G401.6 (cell line): ENCODE results near the gene C1GALT1.
"Not testable (repeated sequence)": the region's sequence is repeated elsewhere in the genome, so short reads cannot be mapped to it uniquely, and the experiment has no call there.

ENCODE experiments used
- FAIRE-seq: peaks from 2 replicates; lab custom pipeline; 2012; peaks lifted over from hg19 to GRCh38; lab: Jason Lieb, UNC

The C1GALT1 gene

DNA sequence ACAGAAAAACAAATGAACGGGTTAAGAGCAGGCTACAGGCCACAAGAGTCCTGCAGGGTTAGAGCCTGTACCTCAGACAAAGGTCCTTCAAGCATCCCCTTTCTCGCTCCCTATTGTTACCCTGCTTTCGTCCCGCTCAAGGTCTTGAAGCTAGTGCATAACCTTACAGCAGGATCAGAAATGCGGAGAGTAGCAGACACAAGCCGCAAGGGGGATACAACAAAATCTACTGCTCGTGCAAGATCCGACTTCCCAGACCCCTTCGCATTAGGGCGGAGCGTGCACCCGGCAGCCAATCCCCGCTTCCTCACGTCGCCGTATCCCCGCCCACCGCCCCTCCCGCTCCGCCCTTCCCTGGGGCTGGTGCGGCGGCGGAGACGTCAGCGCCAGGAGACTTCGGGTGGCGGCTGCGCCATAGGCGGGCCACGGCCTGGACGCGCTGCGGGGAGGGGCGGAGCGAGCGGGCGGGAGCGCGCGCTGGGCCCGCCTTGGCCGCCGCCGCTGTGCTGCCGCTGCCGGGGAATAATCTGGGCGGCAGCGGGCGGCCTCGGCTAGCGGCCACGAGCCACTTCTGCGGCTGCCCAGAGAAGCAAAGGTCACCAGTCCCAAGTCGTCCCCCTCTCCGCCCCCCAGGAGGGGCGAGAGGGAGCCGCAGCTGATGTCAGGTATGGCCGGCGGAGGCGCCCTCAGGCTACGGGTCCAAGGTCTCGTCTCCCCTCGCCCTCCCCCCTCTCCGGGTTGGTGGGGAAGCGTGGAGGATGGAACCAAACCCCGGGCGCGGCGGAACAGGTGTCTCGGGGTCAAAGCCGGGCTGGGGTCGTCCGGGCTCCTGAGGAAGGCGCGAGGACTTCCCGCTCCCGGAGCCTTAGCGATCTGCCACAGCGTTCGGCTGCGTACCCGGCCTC is at the start of gene C1GALT1:
Gene C1GALT1 (plus strand): TSS at position 389 of the 905 bp plus-strand sequence. CDS start 51,776 bp downstream, outside the sequence.
- peak; percentile 97 for FAIRE-seq

DNA sequence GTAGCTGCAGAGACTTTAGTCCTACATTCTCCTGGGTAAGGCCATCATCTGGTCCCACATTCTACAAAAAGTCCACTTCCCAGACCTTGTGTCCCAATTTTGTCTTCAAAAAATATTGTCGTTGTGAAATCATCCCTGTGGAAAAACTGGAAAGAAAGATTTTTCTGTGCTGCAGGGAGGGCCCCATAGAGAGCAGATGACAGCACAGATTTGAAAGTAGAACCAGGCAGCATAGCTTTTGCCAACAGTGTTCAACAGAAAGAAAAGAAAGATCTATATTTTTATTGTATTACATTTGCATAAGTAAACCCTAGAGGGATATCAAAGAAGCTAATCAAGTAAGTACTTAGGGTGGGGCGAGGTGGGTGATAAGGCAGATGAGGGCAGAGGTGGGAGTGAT is 48.3 kb upstream of the C1GALT1 start:
- no peak for FAIRE-seq

DNA sequence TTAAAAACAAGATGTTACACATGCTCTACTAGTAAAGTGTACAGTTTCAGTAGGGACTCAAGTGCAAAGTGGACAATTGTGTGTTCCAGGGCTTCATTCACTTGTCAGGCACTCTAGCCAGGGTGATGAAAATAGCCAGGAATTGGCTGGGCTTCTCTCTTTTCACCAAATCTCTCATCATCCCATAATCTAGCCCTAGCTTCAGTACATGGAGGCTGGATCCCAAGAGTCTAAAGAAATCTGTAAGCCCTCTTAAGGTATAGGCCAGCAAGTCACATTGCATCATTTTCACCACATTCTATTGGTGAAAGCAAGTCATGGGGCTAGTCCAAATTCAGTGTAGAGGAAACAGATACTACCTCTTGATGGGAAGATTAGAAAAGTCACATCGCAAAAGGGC is 47.3 kb upstream of the C1GALT1 start:
- no peak for FAIRE-seq

DNA sequence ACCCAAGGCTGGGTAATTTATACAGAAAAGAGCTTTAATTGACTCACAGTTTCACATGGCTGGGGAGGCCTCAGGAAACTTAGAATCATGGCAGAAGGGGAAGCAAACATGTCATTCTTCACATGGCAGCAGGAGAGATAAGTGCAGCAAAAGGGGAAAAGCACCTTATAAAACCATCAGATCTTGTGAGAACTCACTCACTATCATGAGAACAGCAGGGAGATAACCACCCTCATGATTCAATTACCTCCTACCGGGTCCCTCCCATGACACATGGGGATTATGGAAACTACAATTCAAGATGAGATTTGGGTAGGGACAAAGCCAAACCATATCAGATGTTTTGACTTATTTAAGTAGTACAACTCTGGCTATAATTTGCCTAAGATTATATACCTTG is 46.4 kb upstream of the C1GALT1 start:
- not testable (repeated sequence) for FAIRE-seq

DNA sequence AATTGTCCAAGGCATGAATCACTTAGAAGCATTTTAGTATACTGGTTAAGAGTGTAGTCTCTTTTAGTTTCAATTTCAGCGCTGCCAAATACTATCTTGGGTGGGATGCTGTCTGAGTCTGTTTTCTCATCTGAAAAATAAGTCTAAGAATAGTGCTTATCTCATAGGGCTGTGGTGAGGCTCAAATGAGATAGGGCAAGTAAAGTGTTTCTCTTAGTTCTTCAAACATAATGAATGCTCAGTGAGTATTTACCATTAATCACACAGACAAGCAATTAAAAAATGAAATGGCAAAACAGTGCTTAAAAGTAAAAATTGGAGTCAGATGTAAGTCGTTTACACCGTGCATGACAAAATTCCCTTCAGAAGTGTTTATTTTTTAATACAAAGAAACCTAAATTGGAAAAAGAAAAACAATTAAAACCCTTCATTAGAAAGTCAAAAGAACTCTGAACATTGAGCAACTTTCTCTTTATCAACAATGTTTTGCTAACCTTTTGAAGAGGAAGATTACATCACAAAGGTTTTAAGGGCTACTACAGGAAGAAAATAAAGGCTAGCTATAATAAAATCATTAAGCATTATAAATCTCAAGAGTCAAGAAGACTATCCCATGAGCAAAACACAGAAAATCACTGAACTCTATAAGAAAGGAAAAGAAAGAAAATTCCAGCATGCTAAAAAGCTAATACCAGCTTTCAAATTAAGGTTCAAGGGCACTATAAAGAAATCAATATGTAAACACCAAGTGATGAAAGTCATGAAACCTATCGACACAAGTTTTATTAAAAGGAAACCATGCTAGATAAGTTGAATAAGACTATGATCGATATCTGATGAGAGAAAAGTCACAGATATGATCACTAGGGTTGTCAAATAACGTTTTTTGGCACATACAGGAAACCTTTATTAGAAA is 45.6 kb upstream of the C1GALT1 start:
- no peak for FAIRE-seq

DNA sequence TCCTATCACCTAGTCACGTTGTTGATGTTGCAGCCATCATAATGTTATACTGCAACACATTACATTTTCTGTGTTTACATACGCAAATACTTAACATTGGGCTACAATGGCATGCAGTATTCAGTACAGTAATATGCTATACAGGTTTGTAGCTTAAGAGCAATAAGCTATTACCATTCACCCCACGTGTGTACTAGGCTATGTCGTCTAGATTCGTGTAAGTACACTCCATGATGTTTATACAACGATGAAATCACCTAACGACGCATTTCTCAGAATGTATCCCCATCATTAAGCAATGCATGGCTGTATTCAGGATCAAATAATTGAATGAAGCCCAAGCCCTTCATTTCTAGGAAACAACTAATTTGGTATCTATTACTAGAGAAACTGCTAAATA is 43.4 kb upstream of the C1GALT1 start:
- FAIRE-seq: no peak

DNA sequence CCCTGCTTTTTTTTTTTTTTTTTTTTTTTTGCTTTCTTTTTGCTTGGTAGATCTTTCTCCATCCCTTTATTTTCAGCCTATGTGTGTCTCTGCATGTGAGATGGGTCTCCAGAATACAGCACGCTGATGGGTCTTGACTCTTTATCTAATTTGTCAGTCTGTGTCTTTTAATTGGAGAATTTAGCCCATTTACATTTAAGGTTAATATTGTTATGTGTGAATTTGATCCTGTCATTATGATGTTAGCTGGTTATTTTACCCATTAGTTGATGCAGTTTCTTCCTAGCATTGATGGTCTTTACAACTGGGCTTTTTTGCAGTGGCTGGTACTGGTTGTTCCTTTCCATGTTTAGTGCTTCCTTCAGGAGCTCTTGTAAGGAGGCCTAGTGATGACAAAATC is 38.9 kb upstream of the C1GALT1 start:
- not testable (repeated sequence) for FAIRE-seq

DNA sequence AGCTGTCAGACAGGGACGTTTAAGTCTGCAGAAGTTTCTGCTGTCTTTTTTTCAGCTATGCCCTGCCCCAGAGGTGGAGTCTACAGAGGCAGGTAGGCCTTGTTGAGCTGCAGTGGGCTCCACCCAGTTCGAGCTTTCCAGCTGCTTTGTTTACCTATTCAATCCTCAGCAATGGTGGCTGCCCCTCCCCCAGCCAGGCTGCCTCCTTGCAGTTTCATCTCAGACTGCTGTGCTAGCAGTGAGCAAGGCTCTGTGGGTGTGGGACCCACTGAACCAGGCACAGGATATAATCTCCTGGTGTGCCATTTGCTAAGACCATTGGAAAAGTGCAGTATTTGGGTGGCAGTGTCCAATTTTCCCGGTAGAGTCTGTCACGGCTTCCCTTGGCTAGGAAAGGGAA is 37.2 kb upstream of the C1GALT1 start:
- FAIRE-seq: not testable (repeated sequence)

DNA sequence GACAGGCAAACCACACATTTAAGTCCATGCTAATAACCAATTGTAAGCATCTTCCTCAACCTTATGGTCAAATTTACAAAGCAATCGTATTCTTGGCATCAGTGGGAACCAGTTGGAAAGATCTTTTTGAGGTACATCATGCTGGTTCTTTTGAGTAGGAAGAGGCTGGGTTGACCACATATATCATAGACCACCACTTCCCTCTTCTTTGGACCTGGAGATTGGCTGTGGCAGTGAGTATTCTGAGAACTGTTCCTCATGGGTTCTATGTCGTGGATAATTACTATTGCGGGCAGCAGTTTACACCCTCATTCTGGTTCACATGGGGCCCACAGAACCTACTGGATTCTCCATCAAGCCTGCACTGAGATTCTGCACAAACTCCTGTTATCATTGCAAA is 35.5 kb upstream of the C1GALT1 start:
- FAIRE-seq: no peak

DNA sequence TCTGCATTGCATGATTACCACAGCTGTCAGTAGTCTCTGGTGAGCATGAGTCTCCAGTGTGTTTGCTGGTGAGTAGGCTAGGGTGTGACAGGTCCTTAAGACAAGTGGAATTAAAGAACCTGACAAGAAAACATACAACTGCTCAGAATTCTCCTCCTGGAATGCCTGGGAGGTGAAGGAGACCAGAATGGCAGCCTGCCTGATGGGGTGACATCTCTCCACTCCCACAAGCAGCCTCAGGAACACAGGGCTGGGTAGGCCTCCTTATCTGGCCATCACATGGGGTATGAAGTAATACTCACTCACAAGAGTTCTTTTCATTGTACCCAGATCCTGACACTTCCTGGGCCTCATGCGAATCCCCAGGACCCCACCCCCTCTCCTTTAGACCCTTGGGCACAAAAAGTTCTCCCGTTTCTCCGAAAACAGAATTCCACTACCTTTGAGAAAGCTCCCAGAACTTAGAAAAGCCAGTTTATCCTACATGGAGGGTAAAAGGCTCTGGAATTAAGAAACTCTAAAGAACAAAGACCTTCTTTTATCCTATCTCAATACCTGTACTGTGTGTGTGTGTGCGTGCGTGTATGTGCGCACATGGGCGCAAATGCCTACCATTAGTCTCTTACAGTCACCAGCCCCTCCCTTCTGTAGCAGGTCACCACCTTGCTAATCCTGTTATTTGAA is 33.4 kb upstream of the C1GALT1 start:
- FAIRE-seq: no peak

DNA sequence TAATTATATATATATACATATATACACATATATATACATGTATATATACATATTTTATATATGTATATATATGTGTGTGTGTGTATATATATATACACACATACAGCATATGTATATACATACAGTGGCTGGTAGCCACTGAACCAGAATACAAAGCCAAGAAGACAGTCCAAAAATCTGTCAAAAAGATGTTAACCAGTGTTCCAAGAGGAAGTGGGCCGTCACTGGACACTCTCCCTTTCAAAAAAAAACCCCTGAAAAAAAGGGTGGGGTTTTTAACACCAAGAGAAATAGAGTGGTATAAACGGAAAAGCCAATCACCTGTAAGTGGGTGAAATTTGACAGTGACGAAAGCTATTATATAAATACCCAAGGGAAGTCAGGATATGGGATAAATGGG is 31.1 kb upstream of the C1GALT1 start:
- FAIRE-seq: no peak

DNA sequence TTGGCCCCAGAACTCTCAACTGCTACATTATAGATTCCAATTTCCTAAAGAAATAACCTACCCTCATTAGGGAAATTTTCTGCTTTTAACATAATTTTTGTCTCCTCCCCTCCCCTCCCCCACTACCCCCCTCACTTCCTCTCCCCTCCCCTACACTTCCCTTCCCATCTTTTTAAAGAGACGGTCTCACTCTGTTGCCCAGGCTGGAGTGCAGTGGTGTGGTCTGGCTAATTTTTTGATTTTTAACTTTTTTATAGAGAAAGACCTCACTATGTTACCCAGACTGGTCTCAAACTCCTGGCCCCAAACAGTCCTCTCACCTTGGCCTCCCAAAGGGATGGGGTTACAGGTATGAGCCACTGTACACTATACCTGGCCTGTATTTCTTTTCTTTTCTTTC is 30.5 kb upstream of the C1GALT1 start:
- FAIRE-seq: no peak

DNA sequence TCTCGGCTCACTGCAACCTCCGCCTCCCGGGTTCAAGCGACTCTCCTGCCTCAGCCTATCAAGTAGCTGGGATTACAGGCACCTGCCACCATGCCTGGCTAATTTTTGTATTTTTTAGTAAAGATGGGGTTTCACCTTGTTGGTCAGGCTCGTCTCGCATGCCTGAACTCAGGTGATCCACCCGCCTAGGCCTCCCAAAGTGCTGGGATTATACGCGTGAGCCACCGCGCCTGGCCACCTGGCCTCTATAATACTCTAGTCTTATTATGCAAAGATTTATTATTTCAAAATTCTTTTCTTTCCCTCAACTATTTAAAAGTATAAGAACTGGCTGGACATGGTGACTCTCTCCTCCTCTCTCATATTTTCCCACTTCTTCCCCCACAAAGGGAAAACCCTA is 30.0 kb upstream of the C1GALT1 start:
- FAIRE-seq: no peak

DNA sequence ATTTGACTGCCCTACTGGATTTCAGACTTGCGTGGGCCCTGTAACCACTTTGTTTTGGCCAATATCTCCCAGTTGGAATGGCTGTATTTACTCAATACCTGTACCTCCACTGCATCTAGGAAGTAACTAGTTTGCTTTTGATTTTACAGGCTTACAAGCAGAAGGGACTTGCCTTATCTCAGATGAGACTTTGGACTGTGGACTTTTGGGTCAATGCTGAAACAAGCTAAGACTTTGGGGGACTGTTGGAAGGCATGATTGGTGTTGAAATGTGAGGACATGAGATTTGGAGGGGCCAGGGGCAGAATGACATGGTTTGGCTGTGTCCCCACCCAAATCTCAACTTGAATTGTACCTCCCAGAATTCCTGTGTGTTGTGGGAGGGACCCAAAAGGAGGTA is 28.0 kb upstream of the C1GALT1 start:
- FAIRE-seq: not testable (repeated sequence)

DNA sequence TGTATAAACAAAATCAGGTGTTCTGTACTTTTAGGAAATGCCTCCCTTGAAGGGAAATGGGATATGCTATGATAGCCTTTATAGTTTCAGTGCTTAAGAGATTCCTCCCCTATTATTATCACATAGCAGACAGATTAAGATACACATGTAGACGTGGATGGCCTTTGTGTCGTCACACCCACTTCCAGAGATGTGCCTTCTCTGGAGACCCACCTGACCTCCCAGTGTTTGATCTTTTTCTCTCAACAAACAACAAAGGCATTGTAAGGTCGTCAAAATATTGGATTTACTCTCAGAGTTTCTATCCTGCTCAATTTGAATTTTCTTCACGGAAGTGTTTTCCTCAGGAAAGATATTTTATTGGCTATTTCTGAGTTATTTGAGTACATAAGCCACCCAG is 25.7 kb upstream of the C1GALT1 start:
- FAIRE-seq: no peak

DNA sequence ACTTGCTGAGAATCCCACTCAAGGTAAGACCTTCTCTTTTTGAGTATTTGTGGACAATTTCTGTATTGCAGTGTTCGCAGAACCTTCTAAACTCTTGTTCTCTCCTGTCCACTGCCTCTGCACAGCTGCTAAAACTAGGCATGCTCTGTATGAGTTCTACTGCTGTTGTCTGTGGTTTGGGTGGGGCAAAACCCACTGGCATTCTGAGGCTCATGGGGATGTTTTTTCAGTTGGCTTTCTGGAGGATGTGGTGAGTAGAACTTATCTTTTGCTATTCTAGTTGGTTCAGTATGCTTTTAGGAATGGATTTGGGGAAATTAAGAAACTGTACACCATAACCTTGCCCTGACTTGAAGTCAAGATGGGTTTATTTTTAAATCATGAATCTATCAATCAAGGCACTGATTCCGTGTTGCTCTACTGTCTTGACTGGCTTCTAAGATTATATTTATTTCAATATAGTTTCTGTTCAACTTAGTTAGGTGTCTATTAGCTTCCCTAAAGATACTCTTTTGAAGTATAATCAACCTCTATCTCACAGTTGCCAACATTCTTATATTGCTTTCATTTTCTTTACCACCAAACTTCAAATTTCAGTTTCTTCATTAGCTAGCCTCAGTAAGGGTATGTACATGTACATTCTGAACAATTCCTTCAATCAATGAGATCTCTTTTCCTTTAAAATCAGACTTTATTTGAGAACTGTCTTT is 25.0 kb upstream of the C1GALT1 start:
- no peak for FAIRE-seq

DNA sequence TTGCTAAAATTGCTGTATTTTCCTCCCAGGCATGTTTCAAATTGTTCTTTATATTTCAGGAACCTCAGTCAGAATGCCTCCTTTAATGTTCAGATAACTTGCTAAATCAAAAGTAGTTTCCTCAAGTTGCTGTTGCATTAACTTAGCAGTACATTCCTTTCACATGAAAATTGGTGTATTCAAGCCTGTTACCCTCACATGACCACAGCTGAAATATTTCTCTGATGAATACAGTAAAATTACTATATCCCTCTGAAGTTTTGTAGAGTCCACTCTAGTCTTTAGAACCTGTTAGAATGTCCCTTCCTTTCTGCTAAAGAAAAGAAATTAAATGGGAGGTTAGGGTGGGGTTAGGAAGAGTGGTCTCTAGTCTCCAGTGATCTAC is 24.5 kb upstream of the C1GALT1 start:
- no peak for FAIRE-seq

DNA sequence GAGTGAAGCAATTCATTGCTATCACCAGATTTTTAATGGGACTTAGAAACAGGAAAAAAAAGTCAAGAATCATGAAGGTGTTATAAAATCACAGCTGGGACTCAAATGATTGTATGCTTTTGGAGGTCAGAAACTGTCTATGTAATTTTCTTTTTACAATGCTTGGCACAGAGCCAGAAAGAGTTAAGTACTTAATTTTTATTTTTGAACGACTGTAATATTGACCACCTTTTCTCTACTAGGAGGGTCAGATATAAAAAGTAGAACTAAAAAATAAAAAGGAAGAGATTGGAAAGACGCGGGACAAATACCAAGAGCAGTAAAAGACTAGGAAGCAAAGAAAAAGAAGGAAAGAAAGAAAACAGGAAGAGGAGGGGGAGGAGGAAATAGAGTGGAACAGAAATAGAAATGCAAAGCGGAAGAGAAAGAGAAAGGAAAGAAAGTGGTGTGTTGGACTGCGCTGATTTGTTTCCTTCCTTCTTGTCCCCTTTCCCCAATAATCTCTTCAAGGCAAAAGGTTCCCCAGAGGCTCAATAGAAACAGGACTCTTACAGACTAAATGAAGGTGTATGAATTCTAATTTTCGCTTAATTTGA is 23.2 kb upstream of the C1GALT1 start:
- FAIRE-seq: no peak

DNA sequence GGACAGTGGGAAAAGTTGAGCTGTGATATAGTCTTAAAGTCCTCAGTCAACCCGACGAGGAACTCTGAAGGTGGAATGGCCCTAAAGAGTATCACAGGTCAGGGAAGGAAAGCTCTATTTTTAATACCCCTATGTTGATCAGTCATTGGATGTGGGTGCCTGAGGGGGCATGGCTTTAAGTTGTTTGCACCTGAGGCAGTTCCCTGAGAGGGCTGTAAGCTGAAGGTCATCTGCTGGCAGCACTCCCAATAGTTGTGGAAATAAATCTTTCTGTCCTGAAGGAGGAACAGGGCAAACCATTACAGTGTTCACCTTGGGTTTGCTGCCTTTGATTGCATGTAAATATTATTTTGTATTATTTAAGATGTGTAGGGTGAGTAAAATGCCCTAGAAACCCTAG is 17.8 kb upstream of the C1GALT1 start:
- no peak for FAIRE-seq

DNA sequence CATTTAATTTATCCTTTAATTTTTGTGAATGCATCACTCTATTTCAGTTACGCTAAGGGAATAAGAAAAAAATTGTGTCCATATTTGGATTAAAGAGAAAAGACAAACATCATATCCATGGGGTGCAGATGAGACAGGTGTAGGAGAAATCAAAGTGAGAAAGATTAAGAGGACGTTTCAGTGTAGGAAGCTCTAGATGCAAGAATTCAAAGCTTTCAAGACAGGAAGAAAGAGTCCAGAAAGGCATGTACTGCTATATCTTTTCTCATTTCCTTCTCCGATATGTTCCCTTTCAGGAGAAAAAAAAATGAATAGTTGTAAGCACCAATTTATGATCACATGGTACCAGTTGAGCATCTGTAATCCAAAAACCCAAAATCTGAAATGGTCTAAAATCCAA is 17.0 kb upstream of the C1GALT1 start:
- no peak for FAIRE-seq

DNA sequence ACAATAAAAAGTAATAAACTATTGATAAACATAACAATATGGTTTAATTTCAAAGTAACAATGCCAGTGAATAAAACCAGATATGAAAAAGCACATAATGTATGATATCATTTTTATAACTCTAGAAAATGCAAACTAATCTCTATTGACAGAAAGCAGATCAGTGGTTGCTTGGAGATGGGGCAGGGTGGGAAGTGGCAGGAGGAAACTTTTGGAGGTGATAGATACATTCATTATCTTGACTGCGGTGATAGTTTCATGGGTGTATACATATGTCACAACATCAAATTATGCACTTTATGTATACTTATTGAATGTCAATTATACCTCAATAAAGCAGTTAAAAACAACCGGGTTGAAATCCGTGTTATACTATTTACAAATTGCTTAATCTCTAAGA is 16.0 kb upstream of the C1GALT1 start:
- peak; percentile 51 for FAIRE-seq

DNA sequence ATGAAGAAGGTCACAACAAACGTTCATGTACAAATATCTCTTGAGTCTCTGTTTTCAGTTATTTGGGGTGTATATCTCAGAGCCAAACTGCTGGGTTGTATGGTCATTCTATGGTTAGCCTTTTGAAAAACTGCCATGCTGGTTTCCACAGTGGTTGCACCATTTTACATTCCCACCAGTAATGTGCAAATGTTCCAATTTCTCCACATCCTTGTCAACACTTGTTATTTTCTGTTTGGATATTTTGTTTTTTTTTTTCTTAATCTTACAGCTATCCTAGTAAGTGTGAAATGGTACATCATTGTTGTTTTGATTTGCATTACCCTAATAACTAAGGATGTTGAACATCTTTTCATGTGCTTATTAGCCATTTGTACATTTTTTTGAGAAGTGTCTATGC is 13.0 kb upstream of the C1GALT1 start:
- FAIRE-seq: peak; percentile 25
